HepG2 (cell line): ENCODE measurements around the gene NVL. TPM values are rescaled to one million over a fixed set of nuclear protein-coding genes. Genes with fewer than 3 reads are reported as not detected.

ENCODE experiments used
- ATAC-seq: fragments of 200-7000 bp; cut with Tn5 transposase; 3 replicates; pipeline ENCODE4 v1.9.1; 2020; ENCODE audit warnings: mild to moderate bottlenecking, moderate library complexity
- BruUV-seq: library from RNA; stranded (reverse); fragments of 400-500 nt; replicated peaks from 2 replicates; lab custom pipeline; 2021; lab: Mats Ljungman, UMichigan
- CTCF ChIA-PET: fragments of 300-600 bp; formaldehyde crosslinking; extraction: SDS; loops from one replicate; lab custom pipeline; 2021; ENCODE audit warnings: low total read pairs, inconsistent platforms, low intra/inter-chr PET ratio; lab: Yijun Ruan, JAX
- POLR2A ChIA-PET: fragments of 350-600 bp; sonication (Branson Sonifier 250); formaldehyde crosslinking; loops from one replicate; lab custom pipeline; 2020; ENCODE audit warnings: antibody characterized with exemption, inconsistent platforms; lab: Yijun Ruan, JAX
- DNase-seq: peaks from one replicate; pipeline ENCODE4 v3.0.0-alpha.2; 2015; ENCODE audit warnings: low spot score
- FAIRE-seq: peaks from 3 replicates; lab custom pipeline; 2011; peaks lifted over from hg19 to GRCh38; lab: Jason Lieb, UNC
- H2AFZ ChIP-seq: one replicate; pipeline ENCODE4 v1.6.1; 2011; ENCODE audit warnings: low read length, inconsistent platforms
- H3K27ac ChIP-seq: fragments of 300-600 bp; 3 replicates; pipeline ENCODE4 v1.8.0; 2011; ENCODE audit warnings: mixed run types, mild to moderate bottlenecking, mixed read lengths, low read length, inconsistent platforms; ENCODE audit not compliant: insufficient read depth; ENCODE audit errors: extremely low read length
- H3K27me3 ChIP-seq, 2 experiments: fragments of 200-600 bp in 1 of 2; 2 replicates in 1 of 2; 3 replicates in 1 of 2; pipeline versions ENCODE4 v1.6.0 to v1.8.0; 2011; ENCODE audit warnings: low read length in 2 of 2, mild to moderate bottlenecking in 2 of 2, moderate library complexity in 2 of 2, inconsistent platforms in 1 of 2; ENCODE audit not compliant: insufficient read depth in 2 of 2, control insufficient read depth in 1 of 2
- H3K36me3 ChIP-seq, 2 experiments: fragments of 200-600 bp in 1 of 2; replicated peaks in 1 of 2; 2 replicates in 1 of 2; 3 replicates in 1 of 2; pipeline versions ENCODE4 v1.5.1 to v1.8.0; 2011; ENCODE audit warnings: low read length in 2 of 2, inconsistent platforms in 1 of 2; ENCODE audit not compliant: insufficient read depth in 2 of 2, control insufficient read depth in 1 of 2
- H3K4me1 ChIP-seq: 2 replicates; pipeline ENCODE4 v1.5.1; 2012; ENCODE audit warnings: low read length, inconsistent platforms; ENCODE audit not compliant: insufficient read depth
- H3K4me2 ChIP-seq: 2 replicates; pipeline ENCODE4 v1.6.0; 2011; ENCODE audit warnings: low read depth, low read length, inconsistent platforms
- H3K4me3 ChIP-seq, 3 experiments: fragments of 200-600 bp in 1 of 3; sonication (generic), shearing (Covaris generic) in 1 of 3; replicated peaks in 1 of 3; 2 replicates each; pipeline ENCODE4 v1.5.1; 2011 to 2016; ENCODE audit warnings: low read length in 3 of 3, inconsistent platforms in 2 of 3, low read depth in 2 of 3, mild to moderate bottlenecking in 2 of 3, control low read depth in 1 of 3, mixed read lengths in 1 of 3; ENCODE audit not compliant: insufficient read depth in 1 of 3
- H3K79me2 ChIP-seq: one replicate; pipeline ENCODE4 v1.6.1; 2011; ENCODE audit warnings: low read length, inconsistent platforms; ENCODE audit not compliant: insufficient read depth
- H3K9ac ChIP-seq: 2 replicates; pipeline ENCODE4 v1.6.0; 2011; ENCODE audit warnings: mild to moderate bottlenecking, low read depth, low read length, inconsistent platforms; ENCODE audit not compliant: insufficient read depth
- H3K9me3 ChIP-seq: 2 replicates; pipeline ENCODE4 v1.5.1; 2012; ENCODE audit warnings: mild to moderate bottlenecking, low read length
- H4K20me1 ChIP-seq: 2 replicates; pipeline ENCODE4 v1.6.0; 2011; ENCODE audit warnings: inconsistent platforms, mild to moderate bottlenecking, low read length, moderate library complexity; ENCODE audit not compliant: insufficient read depth
- ARID2 ChIP-seq: sonication (generic); formaldehyde crosslinking; IDR thresholded peaks from 2 replicates; pipeline ENCODE4 v1.8.1; 2022; ENCODE audit warnings: mild to moderate bottlenecking, missing genetic modification reagents, borderline replicate concordance
- BORCS8-MEF2B ChIP-seq: sonication (generic); formaldehyde crosslinking; IDR thresholded peaks from 2 replicates; pipeline ENCODE4 v1.8.0; 2022; ENCODE audit warnings: mild to moderate bottlenecking, missing genetic modification reagents
- GABPB1 ChIP-seq: IDR thresholded peaks from 2 replicates; pipeline ENCODE4 v1.6.1; 2016; ENCODE audit warnings: mild to moderate bottlenecking, missing genetic modification reagents, moderate library complexity, missing compliant biosample characterization
- GPBP1L1 ChIP-seq: sonication (generic); formaldehyde crosslinking; IDR thresholded peaks from 2 replicates; pipeline ENCODE4 v1.5.0; 2020; ENCODE audit warnings: mild to moderate bottlenecking, missing genetic modification reagents
- JUNB ChIP-seq: sonication (generic); formaldehyde crosslinking; IDR thresholded peaks from 2 replicates; pipeline ENCODE4 v1.8.0; 2022; ENCODE audit warnings: missing genetic modification reagents, mild to moderate bottlenecking, borderline replicate concordance
- KDM4B ChIP-seq: sonication (generic); formaldehyde crosslinking; IDR thresholded peaks from 2 replicates; pipeline ENCODE4 v1.4.0; 2020; ENCODE audit warnings: missing genetic modification reagents
- KLF13 ChIP-seq: sonication (generic); formaldehyde crosslinking; IDR thresholded peaks from 2 replicates; pipeline ENCODE4 v1.4.0; 2020; ENCODE audit warnings: mild to moderate bottlenecking, missing genetic modification reagents
- MXD3 ChIP-seq: IDR thresholded peaks from 2 replicates; pipeline ENCODE4 v1.6.1; 2016; ENCODE audit warnings: mild to moderate bottlenecking, missing biosample characterization, missing genetic modification reagents
- NR2F2 ChIP-seq: IDR thresholded peaks from 2 replicates; pipeline ENCODE4 v1.6.1; 2012; ENCODE audit warnings: low read depth, inconsistent platforms, borderline replicate concordance
- RNF2 ChIP-seq: fragments of 450-650 bp; conservative IDR thresholded peaks from 2 replicates; pipeline ENCODE4 v1.6.1; 2016; ENCODE audit warnings: low read depth
- U2AF1 ChIP-seq: fragments of 200-400 bp; formaldehyde crosslinking; optimal IDR thresholded peaks from 2 replicates; pipeline ENCODE3; 2017; ENCODE audit warnings: mild to moderate bottlenecking, low read depth, low read length
- ZBTB26 ChIP-seq: IDR thresholded peaks from 2 replicates; pipeline ENCODE4 v1.6.1; 2016; ENCODE audit warnings: missing compliant biosample characterization, missing genetic modification reagents, borderline replicate concordance
- ZMYM4 ChIP-seq: sonication (generic); formaldehyde crosslinking; IDR thresholded peaks from 2 replicates; pipeline ENCODE4 v1.8.1; 2023; ENCODE audit warnings: mild to moderate bottlenecking, missing genetic modification reagents
- ZNF143 ChIP-seq: sonication (generic); formaldehyde crosslinking; IDR thresholded peaks from 2 replicates; pipeline ENCODE4 v1.4.0; 2020; ENCODE audit warnings: missing genetic modification reagents
- ZNF451 ChIP-seq: sonication (generic); formaldehyde crosslinking; IDR thresholded peaks from 2 replicates; pipeline ENCODE4 v1.5.0; 2020; ENCODE audit warnings: mild to moderate bottlenecking, missing genetic modification reagents
- ZNF530 ChIP-seq: sonication (generic); formaldehyde crosslinking; IDR thresholded peaks from 2 replicates; pipeline ENCODE4 v1.5.0; 2020; ENCODE audit warnings: low read depth, mild to moderate bottlenecking, missing genetic modification reagents
- ZSCAN21 ChIP-seq: sonication (generic); formaldehyde crosslinking; IDR thresholded peaks from 2 replicates; pipeline ENCODE4 v1.8.0; 2022; ENCODE audit warnings: mild to moderate bottlenecking, missing genetic modification reagents, moderate library complexity, borderline replicate concordance
- WGBS: methylation state at CpG from one replicate; pipeline ENCODE4 v1.1.6; 2017; ENCODE audit warnings: low lambda C conversion rate; 5-methylcytosine and 5-hydroxymethylcytosine counted together
- in situ Hi-C: cut with HindIII; loops from 2 replicates; pipeline ENCODE4 v1.10.0; 2017; ENCODE audit warnings: low pct_unique_long_range_greater_than_20kb; ENCODE audit not compliant: extremely low pct_ligation_motif_present
- intact Hi-C: fragments of 100-400 bp; cut with micrococcal nuclease; formaldehyde crosslinking; loops from one replicate; pipeline ENCODE4 v1.10.0; 2022; ENCODE audit not compliant: unreplicated experiment
- polyA plus RNA-seq, 8 experiments: library from polyadenylated mRNA; depleted of rRNA in 3 of 8; stranded (reverse) in 7 of 8; unstranded in 1 of 8; fragments of >200 nt; fragmentation: Illumina TruSeq in 4 of 8; extraction: Trizol in 4 of 8; gene quantifications; 2 replicates each; pipeline versions ENCODE4 v1.2.1 to v1.2.3, GENCODE V29; 2011 to 2016; ENCODE audit warnings: low read depth in 4 of 8, missing spikeins in 1 of 8, mixed read lengths in 1 of 8; ENCODE audit not compliant: insufficient read depth in 1 of 8
- total RNA-seq, 5 experiments: library from RNA; depleted of rRNA; stranded (reverse); fragments of >200 nt; fragmentation: Illumina TruSeq; extraction: Trizol; gene quantifications; 2 replicates each; pipeline ENCODE4 v1.2.3, GENCODE V29; 2016; ENCODE audit warnings: low read depth in 1 of 5

Gene NVL
- total and polyA plus RNA-seq, 2 of the 13 experiments (the other 11 are each of a cell fraction or from before 2014, with no cell fraction given) = 8.3 to 21.0 TPM

- TF ChIP-seq MXD3 (CRISPR knock-in tag) (no peak), ZSCAN21 (CRISPR knock-in tag) (no peak), KDM4B (CRISPR knock-in tag) (no peak)
Measured at GRCh38 chr1:224238212-224238611, 91.8 kb downstream of the NVL start (continued).

- POLR2A ChIA-PET = no interaction called here
- no peaks in the 10 kb centered on the region for H3K4me1 ChIP-seq
- ATAC-seq (no peak), DNase-seq (no peak), FAIRE-seq (no peak)
- in situ Hi-C loops = no loop called here
- peaks cover 5 to 18% of the 10 kb centered on the region in 2 experiments; a peak in 4 of 5 replicates for H3K36me3 ChIP-seq
- H3K79me2 ChIP-seq = no peaks in the 10 kb centered on the region
- no TSS peak for BruUV-seq
- intact Hi-C loops = no loop called here
- no peak overlapping the region for H3K4me3 ChIP-seq
- H3K9ac ChIP-seq = no peak overlapping the region
- no peak overlapping the region for H3K4me2 ChIP-seq
- WGBS = 98% methylated on average over 11 of the region's 11 CpGs
- no peaks in the 10 kb centered on the region for H3K27me3 ChIP-seq
- TF ChIP-seq GPBP1L1 (no peak), GABPB1 (CRISPR knock-in tag) (no peak), ARID2 (no peak), BORCS8-MEF2B (CRISPR knock-in tag) (no peak), ZBTB26 (CRISPR knock-in tag) (no peak), RNF2 (no peak), ZMYM4 (CRISPR knock-in tag) (no peak), ZNF451 (CRISPR knock-in tag) (no peak), U2AF1 (no peak), ZNF530 (CRISPR knock-in tag) (no peak), JUNB (no peak), KLF13 (CRISPR knock-in tag) (no peak), NR2F2 (no peak), ZNF143 (no peak)
- no peaks in the 10 kb centered on the region for H3K9me3 ChIP-seq
- no peak overlapping the region for H2AFZ ChIP-seq
- no peaks in the 10 kb centered on the region for H4K20me1 ChIP-seq
- CTCF ChIA-PET = no interaction called here
- no peak overlapping the region for H3K27ac ChIP-seq
Measured at GRCh38 chr1:224237119-224237881, 92.7 kb downstream of the NVL start.
